ENCODE data around the gene COL6A1. TPM values are rescaled to one million over a fixed set of nuclear protein-coding genes. Genes with fewer than 3 reads are reported as not detected.

The COL6A1 gene
- total RNA-seq, 1 donor from 2014 or later: 135 TPM

GRCh38 chr21:45970674-45971615 is 10.6 kb upstream of the COL6A1 start:
- no peak overlapping the region for H3K4me3 ChIP-seq (ENCODE audit: low read depth, low read length)
- TF ChIP-seq CTCF (conservative IDR thresholded peaks at IDR 0.05; ENCODE audit: low read depth, low read length): peak; percentile 82
- no peak for DNase-seq (ENCODE audit: low read depth)

- H3K4me3 ChIP-seq (ENCODE audit: low read depth, low read length): no peak overlapping the region
- no peak for DNase-seq (ENCODE audit: low read depth)
- no peak for TF ChIP-seq CTCF (conservative IDR thresholded peaks at IDR 0.05; ENCODE audit: low read depth, low read length)
Measured at GRCh38 chr21:45971616-45972352, 9.8 kb upstream of the COL6A1 start.

GRCh38 chr21:45972353-45972715 is 9.2 kb upstream of the COL6A1 start:
- no peak for DNase-seq (ENCODE audit: low read depth)
- TF ChIP-seq CTCF (conservative IDR thresholded peaks at IDR 0.05; ENCODE audit: low read depth, low read length): no peak
- peak overlapping the region; percentile 58 for H3K4me3 ChIP-seq (ENCODE audit: low read depth, low read length)

GRCh38 chr21:45972716-45973474 is 8.7 kb upstream of the COL6A1 start:
- TF ChIP-seq CTCF (conservative IDR thresholded peaks at IDR 0.05; ENCODE audit: low read depth, low read length): no peak
- H3K4me3 ChIP-seq (ENCODE audit: low read depth, low read length): peak overlapping the region; percentile 58
- DNase-seq (ENCODE audit: low read depth): no peak

GRCh38 chr21:45973475-45974072 is 8.0 kb upstream of the COL6A1 start:
- no peak for DNase-seq (ENCODE audit: low read depth)
- peak; percentile 77 for TF ChIP-seq CTCF (conservative IDR thresholded peaks at IDR 0.05; ENCODE audit: low read depth, low read length)
- H3K4me3 ChIP-seq (ENCODE audit: low read depth, low read length): peak overlapping the region; percentile 58

All from epithelial cell of proximal tubule (primary cell).